Endothelial cell of umbilical vein (primary cell): ENCODE results near the gene FHIT.

Experiments
- EZH2 ChIP-seq: IDR thresholded peaks from 2 replicates; pipeline ENCODE4 v1.6.1; 2012; ENCODE audit warnings: borderline replicate concordance, low read depth, mild to moderate bottlenecking, moderate library complexity, low read length, inconsistent platforms; ENCODE audit not compliant: severe bottlenecking
- JUN ChIP-seq: IDR thresholded peaks from 2 replicates; pipeline ENCODE4 v1.6.1; 2011; ENCODE audit warnings: borderline replicate concordance, low read depth; ENCODE audit not compliant: insufficient read length, insufficient read depth
- POLR2A ChIP-seq: IDR thresholded peaks from 2 replicates; pipeline ENCODE4 v1.6.1; 2012; ENCODE audit warnings: low read depth, mild to moderate bottlenecking, control low read depth, low read length
- POLR2AphosphoS5 ChIP-seq: IDR thresholded peaks from 2 replicates; pipeline ENCODE4 v1.6.1; 2012; ENCODE audit warnings: low read depth, mild to moderate bottlenecking, control low read depth, low read length, moderate library complexity; ENCODE audit not compliant: insufficient read depth
- TF ChIP-seq, protein P1 (sequence below), 2 donors: IDR thresholded peaks; 1 replicate in 1 of 2; 2 replicates in 1 of 2; pipeline ENCODE4 v1.5.1; 2011; ENCODE audit warnings: low read length in 2 of 2, mild to moderate bottlenecking in 2 of 2, moderate library complexity in 2 of 2, control low read depth in 1 of 2, inconsistent platforms in 1 of 2, low read depth in 1 of 2; ENCODE audit not compliant: insufficient read depth in 1 of 2; ENCODE audit errors: extremely low read depth in 1 of 2
- TF ChIP-seq, protein P2 (sequence below): IDR thresholded peaks from 2 replicates; pipeline ENCODE4 v1.6.1; 2011; ENCODE audit not compliant: insufficient read depth, insufficient read length

DNA sequence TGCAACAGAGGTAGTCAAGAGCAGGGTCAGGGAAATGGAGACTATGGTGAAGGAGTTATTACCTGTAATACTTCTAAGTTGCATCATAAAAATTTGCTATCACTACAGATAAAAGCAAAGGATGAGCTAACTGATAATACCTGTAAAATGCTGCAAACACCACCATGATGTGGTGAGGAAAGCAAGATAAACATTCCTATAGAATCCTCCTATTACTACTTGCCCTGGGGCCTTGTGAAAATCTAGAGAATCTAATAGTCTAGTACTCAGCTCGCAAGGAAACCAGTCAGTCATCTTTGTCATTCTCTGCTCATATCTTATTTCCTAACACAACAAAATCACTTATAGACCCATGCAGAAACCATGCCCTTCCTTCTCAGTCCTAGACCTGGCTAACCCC, 899.8 kb downstream of the FHIT start:
- TF ChIP-seq POLR2AphosphoS5 (no peak), EZH2 (no peak), JUN (no peak), POLR2A (no peak)
- TF ChIP-seq, protein P1, sequence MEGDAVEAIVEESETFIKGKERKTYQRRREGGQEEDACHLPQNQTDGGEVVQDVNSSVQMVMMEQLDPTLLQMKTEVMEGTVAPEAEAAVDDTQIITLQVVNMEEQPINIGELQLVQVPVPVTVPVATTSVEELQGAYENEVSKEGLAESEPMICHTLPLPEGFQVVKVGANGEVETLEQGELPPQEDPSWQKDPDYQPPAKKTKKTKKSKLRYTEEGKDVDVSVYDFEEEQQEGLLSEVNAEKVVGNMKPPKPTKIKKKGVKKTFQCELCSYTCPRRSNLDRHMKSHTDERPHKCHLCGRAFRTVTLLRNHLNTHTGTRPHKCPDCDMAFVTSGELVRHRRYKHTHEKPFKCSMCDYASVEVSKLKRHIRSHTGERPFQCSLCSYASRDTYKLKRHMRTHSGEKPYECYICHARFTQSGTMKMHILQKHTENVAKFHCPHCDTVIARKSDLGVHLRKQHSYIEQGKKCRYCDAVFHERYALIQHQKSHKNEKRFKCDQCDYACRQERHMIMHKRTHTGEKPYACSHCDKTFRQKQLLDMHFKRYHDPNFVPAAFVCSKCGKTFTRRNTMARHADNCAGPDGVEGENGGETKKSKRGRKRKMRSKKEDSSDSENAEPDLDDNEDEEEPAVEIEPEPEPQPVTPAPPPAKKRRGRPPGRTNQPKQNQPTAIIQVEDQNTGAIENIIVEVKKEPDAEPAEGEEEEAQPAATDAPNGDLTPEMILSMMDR (IDR thresholded peaks at IDR 0.05; ENCODE audit: extremely low read depth in 1 of 2, insufficient read depth in 1 of 2, low read depth in 1 of 2, low read length in 2 of 2) = no peak
- TF ChIP-seq, protein P2, sequence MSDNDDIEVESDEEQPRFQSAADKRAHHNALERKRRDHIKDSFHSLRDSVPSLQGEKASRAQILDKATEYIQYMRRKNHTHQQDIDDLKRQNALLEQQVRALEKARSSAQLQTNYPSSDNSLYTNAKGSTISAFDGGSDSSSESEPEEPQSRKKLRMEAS = no peak
